Lung microvascular endothelial cell (primary cell): Measurements from ENCODE around the gene ANKRD23. TPM values are rescaled to one million over a fixed set of nuclear protein-coding genes. Genes with fewer than 3 reads are reported as not detected.
A peak's percentile ranks its signal among the peaks of the same experiment; 100 is the strongest.

Experiments
- DNase-seq, 2 donors: peaks; one replicate each; pipeline versions ENCODE4 v3.0.0 to v3.0.0-alpha.2; 2010; ENCODE audit warnings: low read depth in 2 of 2
- total RNA-seq: library from RNA; depleted of rRNA; stranded (reverse); fragments of >200 nt; gene quantifications from 2 replicates; pipeline ENCODE4 v1.2.1, GENCODE V29; 2014

ANKRD23 gene
- total RNA-seq, 1 donor from 2014 or later, result 0.79 TPM

DNA sequence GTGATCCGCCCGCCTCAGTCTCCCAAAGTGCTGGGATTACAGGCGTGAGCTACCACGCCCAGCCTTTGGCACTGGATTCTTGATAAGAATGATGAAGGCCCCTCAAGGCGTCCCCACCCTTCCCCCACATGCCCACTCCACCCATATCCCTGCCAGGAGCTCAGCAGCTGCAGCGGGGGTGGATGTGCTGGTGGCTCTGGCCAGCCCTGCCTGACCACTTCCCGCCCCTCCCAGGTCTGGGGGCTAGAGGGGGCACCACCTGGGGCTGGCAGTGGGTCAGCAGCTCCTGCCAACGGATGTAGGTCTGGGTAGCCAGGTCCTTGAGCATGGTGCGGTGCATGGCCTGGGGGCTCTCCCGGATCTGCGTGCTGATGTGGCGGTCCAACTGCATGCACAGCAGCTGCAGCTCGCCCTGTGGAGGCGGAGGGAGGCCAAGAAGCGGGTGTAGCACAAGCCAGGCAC lies 33.8 kb upstream of the ANKRD23 start:
- no peak for DNase-seq

DNA sequence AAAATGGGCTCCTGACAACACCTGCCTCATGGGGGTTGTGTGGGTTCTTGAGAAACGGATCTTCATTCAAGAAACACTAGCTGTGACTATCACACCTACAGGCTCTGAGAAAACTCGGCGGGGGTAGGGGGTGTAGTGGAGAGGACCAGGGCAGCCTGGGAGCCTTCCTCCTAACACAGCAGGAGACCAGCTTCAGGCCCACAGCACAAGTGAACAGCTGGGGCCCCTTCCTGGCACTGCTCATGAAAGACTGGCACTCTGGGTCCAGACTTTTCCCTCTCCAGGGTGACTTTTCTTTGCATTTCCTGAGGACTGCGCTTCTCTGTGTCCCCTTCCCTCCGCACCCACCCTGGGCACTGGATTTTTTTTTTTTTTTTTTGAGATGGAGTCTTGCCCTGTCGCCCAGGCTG lies 33.2 kb upstream of the ANKRD23 start:
- no peak for DNase-seq

DNA sequence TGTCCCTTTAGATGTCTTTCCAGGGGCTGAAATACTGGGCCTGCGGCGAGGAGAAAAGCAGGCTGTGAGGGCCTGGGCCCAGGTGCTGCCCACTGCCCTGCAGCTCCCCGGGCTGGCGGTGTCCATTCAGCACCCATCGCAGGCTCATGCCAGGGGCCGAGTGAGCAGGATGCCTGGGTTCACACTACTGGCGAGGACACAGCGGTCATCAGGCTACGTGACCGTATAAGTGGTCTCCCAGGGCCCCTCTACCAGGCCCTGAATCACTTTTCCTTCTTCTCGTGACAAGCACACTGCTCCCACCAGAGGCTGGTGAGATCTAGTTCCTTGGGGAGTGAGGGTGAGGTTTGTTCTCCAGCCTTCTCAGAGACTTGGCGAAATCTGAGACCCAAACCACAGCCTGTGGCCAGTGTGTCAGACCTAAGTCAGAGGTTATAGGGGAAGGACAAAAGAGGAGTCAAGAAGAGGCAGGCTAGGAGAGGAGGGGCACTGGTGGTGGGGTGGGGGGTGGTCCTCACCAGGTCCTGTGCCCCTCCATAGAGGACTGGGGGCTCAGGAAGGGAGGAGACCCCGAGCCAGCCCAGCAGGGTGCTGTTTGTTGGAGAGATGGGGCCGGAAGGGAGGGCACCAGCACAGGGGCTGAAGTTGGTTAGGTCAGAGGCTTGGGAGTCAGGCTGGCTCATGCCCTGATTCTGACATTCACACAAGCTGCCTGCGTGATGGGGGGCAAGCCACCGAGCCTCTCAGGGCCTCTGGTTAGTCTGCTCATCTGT lies 32.6 kb upstream of the ANKRD23 start:
- DNase-seq, result no peak

DNA sequence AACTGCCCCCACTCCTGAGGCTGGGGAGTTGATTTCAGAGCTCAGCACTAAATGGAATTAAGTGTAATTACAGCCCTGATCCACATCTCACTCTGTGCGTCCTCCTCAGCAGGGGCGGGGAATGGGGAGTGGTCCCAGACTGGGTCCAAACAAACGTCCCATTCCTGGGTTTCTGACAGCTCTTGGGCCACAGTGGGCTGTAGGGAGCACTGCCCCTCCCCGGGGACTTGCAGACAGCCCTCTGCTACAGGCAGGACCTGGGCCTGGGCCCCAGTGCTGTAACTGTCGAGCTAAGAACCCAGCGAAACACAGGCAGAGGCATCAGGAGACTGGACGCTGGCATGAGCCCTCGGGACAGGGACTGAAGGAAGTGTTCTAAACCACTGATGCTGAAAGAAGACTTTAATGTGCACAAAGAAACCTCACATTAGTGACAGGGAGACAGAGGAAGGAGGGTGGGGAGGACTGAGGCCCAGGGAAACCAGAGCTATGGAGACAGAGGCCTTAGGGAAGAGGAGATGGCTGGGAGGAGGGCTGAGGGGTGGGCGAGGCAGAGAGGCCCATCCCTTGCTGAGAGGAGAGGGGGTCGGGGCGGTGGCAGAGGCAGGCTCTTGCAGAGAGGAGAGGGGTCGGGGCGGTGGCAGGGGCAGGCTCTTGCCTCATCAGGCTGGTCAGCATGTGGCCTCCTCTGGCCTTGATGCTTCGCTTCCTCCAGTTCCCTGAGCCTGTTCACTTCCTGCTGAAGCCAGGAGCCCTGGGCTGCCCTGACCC lies 31.9 kb upstream of the ANKRD23 start:
- DNase-seq, result no peak

DNA sequence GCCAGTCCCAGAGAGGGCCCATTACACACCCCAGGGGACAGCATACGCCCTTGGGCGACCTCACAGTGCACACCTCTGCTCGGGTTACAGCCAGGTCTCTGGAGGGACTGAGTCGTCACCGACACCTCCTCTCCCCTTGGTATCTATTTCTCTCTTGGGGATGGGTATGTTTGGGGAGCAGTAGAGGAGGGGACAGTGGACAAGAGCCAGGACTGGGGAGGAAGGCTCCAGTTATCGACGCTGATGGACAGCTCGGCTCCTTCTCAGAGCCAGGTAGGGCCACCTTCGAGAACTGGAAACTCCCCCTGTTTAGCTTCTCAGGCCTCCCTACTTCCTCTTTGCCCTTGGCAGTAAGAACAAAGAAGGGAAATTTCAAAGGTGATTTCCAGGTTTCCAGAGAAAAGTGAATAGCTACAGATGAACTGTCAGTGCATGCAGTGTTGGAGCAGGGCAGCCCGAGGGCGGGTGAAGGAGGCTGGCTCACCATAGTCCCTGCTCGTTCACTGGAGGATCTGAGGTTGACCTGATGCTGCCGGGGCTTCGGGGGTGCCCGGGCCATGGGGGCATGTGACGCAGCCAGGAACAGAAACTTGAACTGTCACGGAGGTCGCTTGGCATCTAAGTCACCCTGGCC lies 30.5 kb upstream of the ANKRD23 start:
- DNase-seq, result peak in 1 of 2 donors; percentile 19

DNA sequence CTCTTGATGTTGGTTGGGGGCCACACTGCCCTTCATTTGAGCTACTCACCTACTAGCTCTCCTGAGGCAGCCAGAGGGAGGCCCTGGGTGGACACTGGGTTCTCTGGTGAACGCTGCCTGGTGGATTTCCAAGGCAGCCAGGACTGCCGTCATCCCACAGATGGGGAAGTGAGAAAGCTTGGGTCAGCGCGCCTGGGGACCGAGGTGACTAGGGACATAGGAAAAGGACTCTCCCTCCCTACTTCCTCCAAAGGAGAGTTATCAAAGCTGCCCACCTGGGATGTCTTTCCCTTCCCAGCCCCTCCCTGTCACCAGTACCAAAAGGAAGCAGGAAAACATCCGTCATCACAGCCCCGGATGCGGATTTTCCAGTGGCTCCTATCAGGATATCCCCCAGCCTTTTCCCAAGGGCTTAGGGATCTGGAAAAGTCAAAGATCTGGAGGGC lies 29.9 kb upstream of the ANKRD23 start:
- DNase-seq, result peak in 1 of 2 donors; percentile 68

DNA sequence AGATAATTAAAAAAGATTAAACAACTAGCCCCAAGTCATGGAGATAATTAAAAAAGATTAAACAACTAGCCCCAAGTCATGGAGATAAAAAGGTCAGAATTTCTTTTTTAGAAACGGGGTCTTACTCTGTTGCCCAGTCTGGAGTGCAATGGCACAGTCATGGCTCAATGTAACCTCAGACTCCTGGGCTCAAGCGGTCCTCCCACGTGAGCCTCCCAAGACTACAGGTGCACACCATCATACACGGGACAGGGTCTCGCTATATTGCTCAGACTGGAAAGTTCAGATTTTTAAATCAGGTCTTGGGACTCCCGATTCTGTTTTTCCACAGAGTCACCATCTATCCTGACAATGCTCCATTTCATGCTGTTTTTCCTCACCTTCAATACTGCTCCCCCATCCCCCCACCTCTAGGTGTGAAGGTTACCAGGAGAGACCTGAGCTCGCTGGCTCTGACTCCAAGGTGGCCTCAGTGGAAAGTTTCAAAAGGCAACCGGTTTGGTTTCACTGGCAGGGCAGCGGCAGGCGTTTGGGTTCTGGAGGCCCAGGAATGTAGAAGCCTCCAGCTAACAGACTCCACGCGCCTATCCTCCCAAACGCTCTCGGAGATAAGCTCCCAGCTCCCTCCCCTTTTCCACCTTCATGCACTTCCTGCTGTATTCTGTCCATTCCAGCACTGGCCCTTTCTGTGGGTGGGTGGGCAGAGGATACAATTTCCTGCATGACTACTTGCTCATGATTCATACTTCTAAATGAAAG lies 28.9 kb upstream of the ANKRD23 start:
- DNase-seq, result peak in 1 of 2 donors; percentile 56

DNA sequence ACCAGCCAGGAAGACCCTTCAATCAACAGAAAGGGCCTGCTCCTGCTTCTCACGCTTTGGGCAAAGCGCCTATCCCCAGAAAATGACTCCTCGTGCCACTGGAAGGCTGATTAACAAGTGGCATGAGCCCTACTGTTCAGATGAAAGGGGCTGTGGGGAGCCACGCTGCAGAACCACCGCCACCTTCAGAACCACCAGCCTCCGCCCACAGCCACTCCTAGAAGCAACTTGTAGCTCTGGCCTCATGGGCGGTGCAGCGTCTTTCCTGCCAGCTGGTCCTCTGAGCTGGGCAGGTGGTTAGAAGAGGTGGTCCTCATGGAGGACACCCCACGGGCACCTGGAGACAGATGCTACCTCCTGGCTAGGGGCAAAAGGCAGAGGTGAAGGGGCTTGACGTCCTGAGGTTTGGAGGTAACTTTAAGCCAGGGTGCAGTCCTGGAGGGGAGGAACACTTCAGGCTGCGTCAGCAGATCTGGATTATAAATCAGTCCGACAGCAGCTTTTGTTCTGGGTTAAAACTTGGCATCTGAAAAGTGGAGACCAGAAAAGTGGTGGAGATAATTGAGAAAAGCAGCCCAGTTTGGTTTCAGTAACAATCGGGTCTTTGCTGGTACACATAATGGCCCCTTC lies 26.9 kb upstream of the ANKRD23 start:
- DNase-seq, result peak in 1 of 2 donors; percentile 16

DNA sequence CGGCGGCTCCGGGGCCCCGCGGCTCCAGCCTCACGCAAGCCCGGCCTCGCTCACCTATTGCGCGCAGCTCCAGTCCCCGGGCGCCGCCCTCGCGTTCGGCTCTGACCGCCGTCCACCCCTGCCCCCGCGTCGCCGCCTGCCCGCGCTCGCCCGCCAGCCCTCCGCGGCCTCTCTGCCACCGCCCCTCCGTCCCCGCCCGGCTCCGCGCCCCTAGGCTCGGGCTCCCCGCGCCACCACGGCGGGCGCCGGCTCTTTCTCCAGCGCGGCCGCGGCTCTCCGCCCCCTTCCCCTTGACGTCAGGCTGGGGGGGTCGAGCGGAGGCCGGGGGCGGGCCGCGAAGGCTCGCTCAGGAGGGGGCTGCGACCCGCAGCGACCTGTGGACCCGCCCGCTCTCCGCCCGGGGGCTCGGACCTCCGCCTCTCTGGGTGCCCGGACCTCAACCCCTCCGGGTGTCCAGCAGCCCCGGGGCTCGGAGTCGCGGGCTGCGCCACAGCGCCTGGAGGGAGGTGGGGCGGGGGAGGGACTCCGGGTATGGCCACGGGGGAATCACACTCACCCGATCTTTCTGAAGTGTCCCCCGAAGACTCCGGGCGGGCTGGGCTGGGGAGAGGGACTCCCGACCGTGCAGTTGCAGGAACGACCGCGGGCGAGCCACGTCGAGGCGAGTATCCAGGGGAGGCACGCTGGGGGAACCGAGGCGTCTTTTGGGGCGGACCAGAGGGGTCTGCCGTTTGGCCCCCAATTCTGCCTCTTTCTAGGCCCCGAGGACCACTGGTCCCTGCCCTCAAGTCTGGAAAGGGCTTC lies 26.2 kb upstream of the ANKRD23 start, which contains the start of gene SEMA4C:
TSS of gene SEMA4C (minus strand) at position 259 of the 804 bp plus-strand sequence. CDS start 2,194 bp downstream, outside the sequence.
- DNase-seq, result peak in 1 of 2 donors; percentile 67

DNA sequence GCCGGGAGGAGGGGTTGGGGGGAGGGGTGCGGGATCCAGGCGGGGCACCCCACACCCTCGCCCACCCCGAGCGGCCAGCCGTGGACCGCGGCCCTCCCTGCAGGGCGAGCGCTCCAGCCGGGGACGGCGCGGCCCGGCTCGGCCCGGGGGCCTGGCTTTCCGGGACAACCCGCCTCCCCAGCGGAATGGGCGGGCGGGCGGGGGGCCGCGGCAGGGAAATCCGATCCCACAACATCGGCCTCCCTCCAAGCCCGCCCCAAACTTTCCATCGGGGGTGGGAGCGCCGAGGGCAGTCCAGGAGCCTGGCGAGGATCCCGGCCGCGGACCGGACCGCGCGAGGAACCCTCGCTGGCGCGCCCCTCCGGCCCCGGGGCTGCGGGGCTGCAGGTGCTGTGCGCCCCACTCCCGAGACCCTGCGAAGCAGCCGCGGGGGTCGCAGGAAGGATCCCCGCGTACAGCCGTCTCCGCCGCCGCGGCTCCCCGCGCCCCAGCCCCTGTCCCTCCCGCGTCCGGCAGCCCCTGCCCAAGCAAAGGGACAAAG lies 25.5 kb upstream of the ANKRD23 start:
- peak; percentile 29 to 92 for DNase-seq

DNA sequence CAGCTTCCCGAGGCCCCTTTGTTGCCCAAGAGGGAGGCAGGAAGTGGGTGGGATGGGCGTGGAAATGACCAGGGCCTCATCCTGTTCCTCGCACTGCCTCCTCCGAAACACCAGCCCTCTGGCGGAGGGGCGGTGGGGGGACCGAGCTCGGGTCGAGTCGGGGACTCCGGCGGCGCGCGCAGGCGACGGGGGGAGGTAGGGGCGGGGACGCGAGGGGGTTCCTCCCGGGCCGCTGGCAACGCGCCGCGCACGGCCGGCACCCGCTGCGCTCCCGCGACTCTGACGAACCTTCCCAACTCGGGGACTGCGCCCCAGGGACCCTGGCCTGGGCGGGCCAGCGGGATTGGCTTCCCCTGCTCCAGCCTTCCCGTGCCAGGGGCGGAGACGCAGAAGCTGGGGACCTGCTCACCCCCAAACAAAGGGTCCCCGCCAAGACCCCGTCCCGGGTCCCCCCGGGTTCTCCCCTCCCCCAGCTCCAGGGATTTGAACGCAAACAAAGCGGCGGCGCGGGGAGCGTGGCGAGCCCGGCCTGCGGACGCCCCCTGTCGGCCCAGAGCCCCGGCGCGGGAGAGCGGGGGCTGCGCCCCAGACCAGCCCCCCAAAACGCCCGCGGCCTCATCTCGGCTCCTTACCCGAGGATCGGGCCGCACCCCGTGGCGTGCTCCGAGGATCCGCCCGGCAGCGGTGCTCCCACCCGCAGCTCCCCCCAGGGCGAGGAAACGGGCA lies 24.9 kb upstream of the ANKRD23 start:
- DNase-seq, result peak; percentile 45 to 75

DNA sequence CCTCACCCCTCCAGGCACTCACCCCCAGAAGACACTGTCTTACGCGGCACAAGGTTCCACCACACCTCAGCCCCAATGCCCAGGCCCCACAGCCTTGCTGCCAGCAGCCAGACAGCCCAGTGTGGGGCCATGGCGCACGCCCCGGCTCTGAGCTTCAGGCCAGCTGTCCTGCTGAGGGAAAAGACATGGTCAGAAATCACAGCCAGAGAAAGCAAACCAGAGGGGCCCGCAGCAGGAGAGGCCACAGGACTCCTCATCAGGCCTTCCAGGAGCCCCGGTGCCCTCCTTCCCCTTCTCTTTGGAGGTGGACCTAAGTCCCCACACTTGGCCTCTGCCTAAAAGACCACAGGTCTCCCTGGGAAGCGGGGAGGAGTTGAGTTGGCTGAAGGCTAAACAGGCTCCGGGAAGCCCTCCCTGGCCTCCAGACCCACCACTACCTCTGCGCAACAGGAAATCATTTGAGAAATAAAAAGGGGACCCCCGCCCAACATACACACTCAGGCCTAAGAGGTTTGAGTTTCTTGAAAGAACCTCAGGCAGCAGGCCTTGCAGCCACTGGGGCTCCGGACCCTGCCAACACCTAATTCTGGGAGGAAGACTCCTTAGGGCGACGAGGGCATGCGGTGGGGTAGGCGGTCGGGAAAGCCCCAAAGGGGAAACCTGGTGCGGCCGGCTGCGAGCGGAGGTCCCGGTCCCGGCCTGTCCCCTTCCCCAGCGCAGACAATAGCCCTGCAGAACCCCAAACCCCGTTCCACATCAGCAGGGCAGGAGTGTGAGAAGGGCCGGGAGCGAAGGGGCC lies 24.1 kb upstream of the ANKRD23 start:
- DNase-seq, result peak in 1 of 2 donors; percentile 48

DNA sequence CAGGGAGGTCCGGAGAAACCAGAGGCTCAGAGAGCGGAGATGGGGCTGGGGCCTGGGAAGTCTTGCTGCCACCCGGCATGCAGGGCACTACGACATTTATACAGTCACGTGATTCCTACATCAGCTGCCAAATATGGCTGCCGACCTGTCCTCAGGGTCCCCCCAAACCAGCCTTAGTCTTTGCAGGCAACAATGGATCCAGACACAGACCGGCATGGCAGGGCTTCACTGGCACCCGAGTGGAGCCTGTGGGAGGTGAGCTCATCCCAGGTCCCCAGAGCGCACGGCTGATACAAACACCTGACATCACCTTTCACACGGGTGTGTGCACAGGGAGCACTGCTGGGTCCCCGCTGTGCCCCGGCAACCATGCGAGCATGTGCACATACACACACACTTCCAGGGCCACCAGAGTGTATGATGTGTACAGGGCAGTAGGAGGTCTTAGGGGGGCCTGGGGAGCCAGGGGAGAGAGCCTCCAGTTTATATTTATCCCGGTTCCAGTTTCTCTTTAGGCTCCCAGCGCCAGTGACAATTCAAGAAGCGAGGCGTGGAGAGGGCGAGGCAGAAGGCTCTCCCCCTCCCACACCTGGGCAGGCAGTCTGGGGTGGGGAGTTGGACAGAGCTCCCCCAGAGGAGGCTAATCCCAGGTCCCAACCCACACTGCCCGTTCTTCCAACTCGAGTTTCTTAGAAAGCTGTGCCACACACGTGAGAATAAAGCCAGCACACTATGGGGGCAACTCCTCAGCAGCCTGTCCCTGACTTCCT lies 23.4 kb upstream of the ANKRD23 start:
- peak in 1 of 2 donors; percentile 58 for DNase-seq

DNA sequence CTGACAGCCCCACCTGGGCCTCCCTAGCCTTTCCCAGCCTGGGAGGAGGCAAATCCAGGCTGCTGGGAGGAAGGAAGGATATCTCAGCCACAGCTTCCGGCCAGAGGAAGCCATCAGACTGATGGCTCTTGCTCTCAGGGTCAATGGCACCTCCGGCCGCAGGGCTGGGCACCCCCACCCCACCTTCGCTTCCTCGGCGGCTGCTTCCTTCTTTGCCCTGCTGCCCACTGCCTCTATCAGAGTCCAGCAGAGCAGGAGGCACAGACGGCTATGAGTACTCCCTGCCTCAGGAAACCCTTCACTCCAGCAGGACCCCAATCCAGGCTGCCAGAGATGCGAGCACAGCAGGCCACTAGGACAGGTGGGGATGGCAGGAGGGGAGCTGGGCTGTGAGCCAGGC lies 22.8 kb upstream of the ANKRD23 start:
- peak; percentile 51 to 62 for DNase-seq

DNA sequence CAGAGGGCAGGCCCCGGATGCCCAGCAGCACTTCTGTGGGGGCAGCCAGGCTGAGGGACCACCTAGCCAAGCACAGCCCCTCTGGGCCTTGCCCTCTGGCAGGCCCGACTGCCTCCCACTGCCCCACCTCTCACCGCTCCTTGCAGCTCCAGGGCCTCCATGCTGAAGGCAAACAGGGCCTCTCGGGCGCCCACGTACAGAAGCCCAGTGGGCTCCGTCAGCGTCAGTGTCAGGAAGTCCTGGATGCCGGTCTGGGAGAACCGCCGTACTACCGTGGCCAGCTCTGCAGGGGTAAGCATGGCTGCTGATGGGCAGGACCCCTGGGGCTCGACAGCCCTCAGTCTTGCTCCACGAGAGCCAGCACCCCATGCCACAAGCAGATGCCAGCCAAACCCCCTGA lies 22.3 kb upstream of the ANKRD23 start:
- DNase-seq, result peak in 1 of 2 donors; percentile 49

DNA sequence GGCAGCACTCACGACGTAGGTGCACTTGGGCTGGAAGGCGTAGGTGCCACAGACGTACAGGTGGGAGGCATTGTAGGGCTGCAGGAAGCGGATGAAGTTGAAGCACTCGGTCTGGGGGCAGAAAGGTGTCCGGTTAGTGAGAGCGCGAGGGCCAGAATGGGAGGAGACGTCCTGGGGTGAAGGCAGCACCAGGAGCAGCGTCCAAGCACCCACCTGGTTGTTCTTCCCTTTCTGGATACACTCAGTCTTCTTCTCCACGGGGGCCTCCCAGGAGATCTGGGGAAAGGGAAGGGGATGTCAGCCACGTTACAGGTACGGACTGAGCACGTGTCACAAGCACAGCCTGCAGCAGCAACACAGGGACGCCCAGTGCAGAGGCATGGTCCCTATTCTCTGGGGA lies 21.8 kb upstream of the ANKRD23 start:
- no peak for DNase-seq
